Measurements from ENCODE around the gene KIF23.

DNA sequence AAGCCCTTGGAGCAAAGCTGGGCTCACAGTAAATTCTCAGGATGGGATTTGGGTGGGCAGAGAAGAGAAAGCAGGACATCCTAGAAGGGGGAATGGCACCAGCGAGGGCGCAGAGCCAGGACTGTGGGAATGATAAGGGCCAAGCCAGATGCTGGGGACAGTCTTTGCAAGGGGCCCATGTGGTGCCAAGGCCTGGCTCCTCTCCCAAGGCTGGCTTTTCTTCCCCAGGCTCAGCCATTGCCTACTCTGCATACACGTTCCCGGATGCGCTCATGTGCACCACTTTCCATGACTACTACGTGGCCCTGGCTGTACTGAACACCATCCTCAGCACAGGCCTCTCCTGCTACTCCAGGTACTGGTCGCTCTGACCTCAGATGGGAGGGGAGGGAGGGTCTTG lies 24.7 kb upstream of the KIF23 start:
- TF ChIP-seq POLR2A (IDR thresholded peaks at IDR 0.05), result no peak
- TF ChIP-seq CTCF (IDR thresholded peaks at IDR 0.05), result no peak
